DMS79 treated with DMSO at 0.1 percent for 48 hours (cell line): ENCODE results near the gene LRMDA.

Source experiments
- DNase-seq: peaks from one replicate; lab custom pipeline; 2025; lab: John Stamatoyannopoulos, UW

The LRMDA gene

DNA sequence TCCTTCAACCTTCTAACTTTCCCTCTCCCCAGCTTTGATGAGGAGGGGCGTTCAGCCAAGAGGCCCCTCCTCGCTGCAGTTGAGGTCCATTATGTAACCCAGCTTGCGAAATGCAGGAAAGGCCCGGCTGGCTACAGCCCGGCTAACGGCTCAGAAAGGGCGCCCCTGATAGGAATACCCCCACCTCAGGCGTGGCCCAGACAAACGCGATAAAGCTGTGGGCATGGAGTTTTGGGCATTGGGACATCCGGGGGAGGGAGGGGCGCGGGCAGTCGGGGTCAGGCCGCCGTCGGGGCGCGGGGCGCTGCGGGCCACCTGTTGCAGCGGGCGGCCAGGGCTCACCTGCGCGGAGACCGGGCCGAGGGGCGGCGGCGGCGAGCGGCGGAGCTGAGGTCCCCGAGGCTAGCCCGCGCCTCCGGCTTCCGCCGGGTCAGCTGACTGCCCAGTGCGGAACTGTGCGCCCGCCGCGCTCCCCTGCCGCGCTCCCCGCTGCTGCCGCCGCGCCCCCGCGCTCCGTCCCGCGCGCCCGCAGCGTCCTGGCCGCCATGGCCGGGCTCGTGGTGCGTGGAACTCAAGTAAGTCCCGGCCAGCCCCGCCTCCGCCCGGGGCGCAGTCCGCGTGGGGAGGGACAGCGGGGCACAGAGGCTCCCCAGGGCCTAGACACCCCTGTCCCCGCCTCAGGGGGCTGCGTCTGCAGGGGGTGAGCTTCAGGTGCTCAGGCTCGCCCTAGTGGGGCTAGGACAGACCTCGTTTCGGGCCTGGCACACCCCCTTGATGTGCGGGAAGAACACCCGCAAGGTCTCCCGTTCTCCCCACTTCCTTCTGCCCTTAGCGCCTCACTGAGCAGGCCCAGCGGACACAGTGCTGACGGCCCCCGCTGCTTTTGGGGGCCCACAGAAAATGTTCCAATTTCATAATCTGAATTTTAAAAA is at the start of gene LRMDA:
LRMDA (plus strand) TSS at position 445 of the 932 bp plus-strand sequence.
- DNase-seq = no peak

DNA sequence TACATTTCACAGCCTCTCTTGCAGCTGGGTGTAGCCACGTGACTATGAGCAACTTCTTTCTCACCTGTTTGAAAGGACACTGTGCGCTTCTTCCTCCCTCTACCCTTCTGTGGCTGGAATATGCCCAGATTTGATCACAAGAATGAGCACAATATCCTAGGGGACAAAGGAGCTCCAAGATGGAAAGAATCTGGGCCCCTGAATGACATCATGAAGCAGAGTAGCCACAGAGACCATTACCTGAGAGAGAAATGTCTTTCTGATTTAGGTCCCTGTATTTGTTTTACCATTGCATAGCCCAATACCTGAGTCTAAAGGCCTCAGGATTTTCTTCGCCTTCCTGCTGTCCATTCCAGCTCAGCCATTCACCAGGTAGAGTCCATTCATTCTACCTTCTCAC is 45.3 kb upstream of the LRMDA start:
- DNase-seq = no peak

GRCh38 chr10:75388082-75388481 is 43.3 kb upstream of the LRMDA start:
- no peak for DNase-seq

- no peak for DNase-seq
These were observed 41.2 kb upstream of the LRMDA start for GRCh38 chr10:75390178-75390577.

DNA sequence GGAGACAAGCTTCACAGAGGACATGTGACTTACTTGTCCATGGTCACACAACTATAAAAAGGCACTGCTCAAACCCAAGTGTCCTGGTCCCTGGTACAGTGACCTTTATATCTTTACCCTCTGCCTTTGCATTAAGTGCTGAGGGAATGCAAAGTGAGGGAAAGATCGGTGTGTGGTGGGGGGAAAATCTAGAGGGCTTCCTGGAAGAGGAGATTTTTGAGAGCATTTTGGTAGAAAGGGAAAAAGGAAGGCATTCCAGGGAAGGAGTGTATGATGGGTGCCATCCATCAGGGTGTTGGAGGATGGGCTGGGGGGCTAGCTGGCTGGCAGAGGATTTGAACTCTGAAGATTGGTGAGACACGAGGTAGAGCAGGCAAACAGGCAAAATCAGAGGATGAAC is 39.2 kb upstream of the LRMDA start:
- DNase-seq = no peak

DNA sequence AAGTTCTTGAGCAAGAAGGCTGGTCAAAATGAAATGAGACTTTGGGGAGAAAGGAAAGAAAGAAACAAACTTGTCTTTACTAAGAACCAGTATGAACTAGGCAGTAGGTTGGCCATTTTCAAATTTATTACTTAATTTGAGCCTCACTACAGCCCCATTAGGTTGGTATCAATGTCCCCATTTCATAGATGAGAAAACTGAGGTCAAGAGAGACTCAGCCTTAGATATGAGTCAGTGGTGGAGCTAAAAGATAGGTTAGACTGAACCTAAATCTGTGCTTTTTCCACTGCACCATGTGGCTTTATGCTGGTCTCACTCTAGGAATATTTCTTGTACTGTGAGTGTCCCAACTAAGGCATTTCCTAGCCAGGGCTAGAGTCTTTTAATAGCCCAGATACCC is 38.7 kb upstream of the LRMDA start:
- DNase-seq = no peak

DNA sequence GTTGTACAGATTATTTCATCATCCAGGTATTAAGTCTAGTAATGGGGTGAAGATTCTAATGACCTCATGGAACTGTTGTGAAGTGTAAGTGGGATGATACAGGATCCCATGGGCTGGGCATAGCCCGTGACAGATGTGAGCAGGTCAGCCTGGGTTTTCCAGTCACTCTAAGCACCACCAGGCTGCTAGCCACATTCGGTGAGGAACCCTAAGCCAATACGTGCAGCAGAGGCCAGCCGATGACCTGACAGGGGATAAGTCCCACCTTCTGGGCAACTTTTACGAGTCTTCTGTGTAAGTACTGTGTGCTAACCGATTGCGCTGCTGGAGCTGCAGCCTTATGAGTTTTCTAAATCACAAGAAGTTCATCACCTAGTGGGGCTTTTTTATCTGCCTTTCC is 37.2 kb upstream of the LRMDA start:
- no peak for DNase-seq

- DNase-seq = no peak
These were observed 36.1 kb upstream of the LRMDA start for GRCh38 chr10:75395066-75395931.

DNA sequence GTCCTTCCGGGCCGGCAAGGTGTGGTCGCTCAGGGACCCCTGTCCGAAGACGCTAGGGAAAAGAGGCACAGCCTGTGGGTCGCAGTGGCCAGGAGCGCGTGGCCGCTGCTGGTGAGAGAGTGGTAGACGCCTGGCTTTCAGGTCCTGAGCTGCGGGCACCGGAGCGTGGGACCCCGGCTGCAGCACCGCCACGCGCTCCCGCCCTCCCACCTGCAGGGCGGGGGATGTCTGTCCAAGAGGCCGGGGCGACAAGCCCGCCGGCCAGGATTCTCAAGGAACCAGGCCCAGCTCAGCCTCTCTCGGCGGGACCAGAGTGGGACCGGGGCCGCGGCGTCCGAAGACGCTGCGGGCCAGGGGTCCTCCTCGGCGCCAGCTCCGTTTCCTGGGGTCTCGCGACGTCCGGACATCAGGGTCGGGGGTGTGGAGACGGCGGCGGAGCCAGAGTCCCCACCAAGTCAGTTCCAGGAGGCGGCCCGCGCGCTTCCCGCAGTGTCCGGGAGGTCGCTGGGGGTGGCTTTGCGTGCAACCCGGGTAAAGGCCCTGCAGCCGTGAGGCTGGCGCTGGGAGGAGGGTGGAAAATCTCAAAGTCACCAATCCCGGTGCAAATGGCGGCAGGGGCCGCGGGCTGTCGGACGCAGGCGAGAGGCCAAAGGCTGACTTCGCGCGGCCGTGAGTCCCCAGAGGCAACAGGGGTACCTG is 35.3 kb upstream of the LRMDA start:
- no peak for DNase-seq

DNA sequence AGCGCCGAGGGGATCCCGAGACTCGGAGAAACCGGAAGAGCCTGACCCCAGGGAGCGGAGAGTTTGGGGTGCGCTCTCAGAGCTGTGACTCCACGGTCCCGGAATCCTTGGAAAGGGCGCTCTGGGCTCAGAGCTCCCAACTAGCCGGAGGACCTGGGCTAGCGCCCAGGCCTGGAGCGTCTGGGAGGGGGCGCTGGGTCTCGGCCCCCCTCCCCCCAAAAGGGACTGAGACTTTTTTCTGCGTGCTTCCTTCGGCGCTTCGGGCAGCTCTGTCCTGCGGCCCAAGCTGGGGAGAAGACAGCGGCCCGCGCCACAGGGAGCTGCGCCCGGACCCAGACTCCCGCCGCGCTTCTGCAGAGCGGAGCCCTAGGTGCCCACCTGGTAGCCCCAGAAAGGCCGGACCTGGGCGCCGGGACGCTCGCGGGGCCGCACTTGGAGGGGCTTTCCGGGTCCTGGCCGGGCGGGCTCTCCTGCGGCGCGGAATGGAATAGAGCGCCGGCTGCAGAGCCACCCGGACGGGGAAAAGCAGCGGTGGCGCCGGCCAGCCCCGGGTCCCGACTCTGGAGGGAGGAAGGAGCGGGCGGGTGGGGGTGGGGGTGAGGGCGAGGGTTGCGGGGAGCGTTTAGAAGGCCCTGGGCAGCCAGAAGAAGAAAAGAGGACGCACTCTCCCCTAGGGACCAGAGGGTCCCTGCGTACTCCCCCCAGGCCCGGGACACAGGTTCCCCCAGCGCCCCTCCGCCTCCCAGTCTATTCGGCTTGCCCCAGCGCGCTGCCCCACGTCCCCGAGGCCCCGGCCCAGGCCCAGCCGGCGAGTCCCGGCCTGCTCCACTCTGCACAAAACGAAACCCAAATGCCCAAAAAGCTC is 34.6 kb upstream of the LRMDA start:
- DNase-seq = no peak

DNA sequence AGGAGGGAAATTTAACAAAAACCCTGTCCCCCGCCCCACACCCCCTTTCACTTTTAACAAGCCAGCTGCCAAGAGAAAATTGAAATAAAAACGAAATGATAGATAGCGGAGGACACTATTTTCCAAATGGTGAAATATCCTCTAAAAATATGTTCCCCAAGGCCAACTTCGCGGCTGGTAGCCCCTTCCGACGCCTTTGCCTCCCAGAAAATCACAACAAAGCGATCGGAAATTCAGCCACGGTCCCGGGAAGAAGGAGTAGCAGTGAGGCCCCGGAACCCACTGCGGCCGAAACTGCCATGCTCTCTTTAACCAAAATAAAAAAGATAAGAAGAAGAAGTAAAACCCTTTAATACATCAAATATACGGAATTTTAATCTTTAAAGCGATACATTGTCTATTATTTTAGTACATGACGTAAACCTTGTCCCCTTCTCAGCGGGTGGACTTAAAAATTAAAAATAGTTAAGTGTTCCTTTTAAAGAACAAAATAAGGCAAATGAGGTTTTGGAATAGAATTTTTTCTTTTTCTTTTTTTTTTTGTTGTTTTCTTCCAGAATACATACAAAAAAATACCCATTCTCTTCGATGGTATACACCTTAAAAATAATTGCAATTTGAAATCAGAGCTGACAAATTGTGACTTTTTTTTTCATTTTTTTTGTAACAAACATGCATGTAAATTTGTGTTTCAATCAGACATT is 33.8 kb upstream of the LRMDA start:
- DNase-seq = no peak

DNA sequence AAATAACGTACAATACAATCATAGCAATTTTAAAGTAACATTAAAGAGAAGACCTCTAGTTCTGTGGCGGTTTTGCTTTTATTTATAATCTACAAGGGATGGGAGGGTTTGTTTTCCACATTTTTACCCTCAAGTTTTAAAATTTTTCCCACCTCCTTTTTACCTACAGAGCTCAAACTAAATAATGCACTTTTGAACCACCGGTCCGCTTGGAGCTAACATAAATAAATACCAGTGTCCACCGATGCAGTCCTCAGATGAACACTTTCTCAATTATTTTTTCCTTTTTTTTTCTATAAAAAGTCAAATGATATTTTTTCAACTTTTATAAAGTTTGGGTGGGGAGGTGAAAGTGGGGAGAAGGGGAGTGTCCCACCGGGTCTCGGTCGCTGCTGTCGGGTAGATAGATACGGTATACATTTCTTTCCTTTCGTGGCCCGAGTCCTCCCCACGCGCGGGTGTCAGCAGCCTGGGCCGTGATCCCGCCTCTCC is 33.2 kb upstream of the LRMDA start:
- DNase-seq = no peak

GRCh38 chr10:75398692-75399460 is 32.5 kb upstream of the LRMDA start:
- DNase-seq = no peak

GRCh38 chr10:75399461-75400162 is 31.8 kb upstream of the LRMDA start:
- peak; percentile 26 for DNase-seq

- no peak for DNase-seq
These were observed 31.2 kb upstream of the LRMDA start for GRCh38 chr10:75400163-75400770.

DNA sequence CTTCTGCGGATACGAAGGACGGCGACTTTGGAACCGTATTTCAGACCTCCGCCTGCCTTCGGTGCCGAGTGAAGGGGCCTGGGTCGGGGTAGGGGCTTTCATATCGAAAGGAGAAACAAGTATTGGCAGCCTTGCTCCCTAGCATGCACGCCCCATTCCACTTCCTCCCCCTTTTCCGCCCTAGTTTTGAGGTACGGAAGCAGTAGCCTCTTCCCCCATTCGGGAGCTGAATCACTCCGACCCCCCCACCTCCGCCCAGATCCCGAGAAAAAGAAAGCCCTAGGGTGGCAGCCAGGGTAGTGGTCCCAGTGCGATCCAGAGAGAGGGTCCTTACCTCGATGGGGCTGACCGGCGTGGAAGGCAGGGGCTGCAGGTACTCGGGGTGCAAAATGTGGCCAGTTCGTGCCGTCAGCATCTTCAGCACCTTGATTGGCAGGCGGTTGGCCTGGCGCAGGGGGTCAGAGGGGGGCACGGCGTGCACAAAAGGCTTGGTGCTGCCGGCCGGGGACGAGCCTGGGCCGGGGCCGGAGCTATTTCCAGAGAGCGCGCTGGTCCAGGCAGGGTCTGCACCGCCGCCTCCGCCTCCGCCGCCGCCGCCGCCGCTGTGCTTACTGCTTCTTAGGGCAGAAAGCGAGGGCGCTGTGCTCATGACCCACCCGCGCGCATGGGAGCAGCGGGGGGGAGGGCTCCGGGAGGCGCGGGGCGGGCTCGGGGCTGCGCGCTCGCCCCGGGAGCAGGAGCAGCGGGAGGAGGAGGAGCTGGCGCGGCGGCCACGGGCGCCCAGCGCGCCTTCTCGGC is 30.5 kb upstream of the LRMDA start:
- DNase-seq = peak; percentile 19

GRCh38 chr10:75401569-75402485 is 29.6 kb upstream of the LRMDA start, which contains the start of gene ZNF503:
Gene ZNF503 (minus strand): TSS chr10:75401764. CDS start chr10:75401419, 345 bp downstream.
- DNase-seq = peak; percentile 81
